ENCODE data around the gene VSIG2.

The VSIG2 gene

DNA sequence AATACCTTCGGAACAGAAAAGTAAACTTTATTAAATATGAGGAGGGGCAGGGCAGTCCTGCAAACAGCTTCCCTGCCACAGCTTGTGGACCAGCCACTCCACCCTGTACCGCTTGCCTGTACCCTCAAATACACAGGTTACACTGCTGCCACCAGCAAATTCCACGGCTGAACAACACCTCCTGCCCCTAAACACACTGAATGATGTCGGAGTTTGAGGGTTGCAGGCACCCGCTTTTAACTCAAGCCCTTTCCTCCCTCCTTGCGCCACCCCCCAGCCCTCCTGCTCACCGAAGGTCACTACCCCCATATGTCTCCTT is 4.0 kb downstream of the VSIG2 start:
- DNase-seq, result no peak

DNA sequence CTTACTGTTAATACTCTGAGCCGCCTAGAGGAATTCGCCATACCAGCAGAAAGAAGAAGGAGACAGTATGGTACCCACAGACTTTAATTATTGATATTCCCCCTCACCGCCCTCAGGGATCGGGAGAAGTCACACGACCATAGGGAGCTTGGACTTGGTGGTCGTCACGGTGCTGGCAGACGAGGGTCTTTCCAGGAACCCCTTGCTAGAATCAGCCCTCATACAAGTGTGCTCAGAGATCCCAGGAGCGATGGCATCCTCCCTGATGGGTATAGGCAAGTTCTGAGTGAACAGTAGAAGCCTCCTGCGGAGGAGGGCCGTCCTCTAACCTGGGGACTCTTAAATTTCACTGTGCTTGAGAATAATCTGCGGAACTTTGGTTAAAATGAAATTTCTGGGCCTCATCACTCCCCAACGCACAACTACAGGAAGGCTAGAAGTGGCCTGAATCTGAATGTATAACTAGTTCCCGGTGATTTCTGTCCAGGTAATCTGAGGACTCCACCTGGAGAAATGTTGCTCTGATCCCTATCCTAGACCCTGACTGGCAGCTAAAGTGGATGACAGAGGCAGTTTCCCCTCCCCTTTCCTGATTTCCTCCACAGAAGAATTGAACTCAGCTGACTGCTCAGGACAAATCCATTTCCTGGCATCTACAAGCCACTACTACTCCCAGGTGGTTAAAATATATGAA is 4.5 kb downstream of the VSIG2 start:
- DNase-seq, result no peak

DNA sequence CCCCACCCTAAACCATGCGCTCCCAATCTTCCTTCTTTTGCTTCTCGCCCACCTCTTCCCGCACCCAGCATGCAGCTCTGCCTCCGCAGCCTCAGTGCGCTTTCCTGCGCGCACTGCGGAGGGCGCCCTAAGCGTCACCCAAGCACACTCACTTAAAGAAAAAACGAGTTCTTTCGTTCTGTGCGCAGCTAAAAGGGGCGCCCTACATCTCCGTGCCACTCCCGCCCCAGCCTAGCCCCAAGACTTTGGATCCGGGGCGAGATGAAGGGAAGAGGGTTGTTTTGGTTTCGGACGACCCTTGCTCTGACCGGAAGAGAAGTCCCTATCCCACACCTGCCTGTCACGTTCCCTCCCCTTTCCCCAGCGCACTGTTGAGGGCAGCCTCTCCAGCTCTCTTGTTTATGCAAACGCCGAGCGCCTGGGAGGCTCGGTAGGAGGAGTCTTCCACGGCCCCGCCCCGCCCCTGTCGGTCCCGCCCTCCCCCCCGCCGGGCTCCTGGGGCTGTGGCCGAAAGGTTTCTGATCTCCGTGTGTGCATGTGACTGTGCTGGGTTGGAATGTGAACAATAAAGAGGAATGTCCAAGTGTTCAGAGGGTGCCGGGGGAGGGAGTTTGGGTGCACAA is 5.3 kb downstream of the VSIG2 start:
- no peak for DNase-seq

DNA sequence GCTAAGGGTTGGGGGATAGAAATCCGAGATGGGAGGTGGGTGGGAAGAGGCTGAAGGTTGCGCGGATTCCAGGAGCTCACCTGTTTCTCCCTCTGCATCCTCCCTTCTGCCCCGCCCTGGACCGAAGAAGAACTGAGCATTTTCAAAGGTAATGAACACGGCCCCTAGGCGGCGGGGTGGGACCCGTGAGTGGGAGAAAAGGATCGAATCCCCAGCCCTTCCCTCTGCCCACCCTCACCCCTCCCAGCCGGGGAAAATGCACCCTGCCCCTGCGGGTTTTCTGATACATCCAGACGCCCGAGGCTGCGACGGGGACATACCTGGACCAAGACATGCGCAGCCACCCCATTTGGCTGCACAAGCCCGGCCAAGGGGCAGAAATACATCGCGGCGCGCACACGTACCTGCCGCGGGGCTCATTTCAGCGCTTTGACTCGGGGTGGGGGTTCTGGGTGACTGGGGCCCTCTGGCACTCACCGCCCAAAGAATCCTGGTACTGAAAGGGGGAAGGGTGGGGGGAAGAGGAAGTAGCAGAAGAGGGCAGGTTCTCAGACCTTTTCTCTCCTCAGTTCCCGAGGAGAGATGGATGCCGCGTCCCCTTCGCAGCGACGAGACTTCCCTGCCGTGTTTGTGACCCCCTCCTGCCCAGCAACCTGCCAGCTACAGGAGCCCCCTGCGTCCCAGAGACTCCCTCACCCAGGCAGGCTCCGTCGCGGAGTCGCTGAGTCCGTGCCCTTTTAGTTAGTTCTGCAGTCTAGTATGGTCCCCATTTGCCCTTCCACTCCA is 6.0 kb downstream of the VSIG2 start:
- DNase-seq, result no peak

DNA sequence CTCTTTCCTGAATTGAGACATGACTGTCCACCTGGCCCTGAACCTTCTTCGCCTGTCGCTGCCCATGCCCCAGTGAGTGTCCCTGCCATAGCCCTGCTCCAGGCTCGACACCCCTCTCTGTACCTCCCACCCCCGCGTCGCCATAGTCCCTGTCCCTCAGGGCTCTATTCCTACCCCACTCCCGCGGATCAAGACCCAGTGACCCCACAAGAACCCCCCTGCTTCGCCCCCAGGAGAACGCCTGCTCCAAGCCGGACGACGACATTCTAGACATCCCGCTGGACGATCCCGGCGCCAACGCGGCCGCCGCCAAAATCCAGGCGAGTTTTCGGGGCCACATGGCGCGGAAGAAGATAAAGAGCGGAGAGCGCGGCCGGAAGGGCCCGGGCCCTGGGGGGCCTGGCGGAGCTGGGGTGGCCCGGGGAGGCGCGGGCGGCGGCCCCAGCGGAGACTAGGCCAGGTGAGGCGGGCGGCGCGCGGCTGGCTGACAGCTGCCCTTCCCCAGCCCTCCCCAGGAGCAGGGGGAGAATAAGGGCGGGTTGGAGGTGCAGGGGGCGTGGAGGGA is 6.7 kb downstream of the VSIG2 start:
- no peak for DNase-seq

DNA sequence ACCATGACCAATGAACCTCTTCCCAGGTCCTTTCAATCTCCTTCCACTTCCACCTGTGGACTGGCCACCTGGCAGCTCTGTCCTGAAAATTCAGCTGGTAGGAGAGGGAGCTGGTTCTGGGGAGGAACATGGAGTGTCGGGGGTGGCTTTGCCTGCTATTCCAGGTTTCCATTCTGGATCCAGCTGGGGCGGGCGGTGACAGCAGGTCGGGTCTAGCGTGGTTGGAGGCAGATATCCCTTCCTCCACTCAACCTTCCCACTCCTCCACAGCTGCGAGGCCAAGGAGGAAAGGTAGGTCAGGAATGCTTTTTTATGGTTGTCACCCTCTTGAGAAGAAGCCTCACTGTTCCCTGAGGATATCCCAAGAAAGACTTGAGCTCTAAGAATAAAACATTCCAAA is 9.0 kb downstream of the VSIG2 start:
- DNase-seq, result no peak

DNA sequence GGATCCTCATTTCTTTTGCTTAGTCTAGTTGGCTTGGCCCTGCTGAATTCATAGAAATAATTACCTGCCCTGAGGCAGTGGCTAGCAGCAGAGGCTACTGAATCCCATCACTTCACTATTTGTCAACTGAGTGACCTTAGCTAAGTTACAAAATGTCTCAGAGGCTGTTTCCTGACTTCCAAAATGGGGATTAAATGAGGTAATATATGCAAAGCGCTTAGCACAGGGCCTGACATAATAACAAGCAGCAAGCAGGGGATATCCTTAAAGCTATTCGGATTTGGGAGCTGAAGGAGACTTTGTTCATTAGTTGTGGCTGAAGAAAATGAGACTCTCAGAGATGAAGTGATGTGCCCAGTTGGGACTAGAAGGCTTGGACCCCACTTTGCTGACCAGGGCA is 9.5 kb downstream of the VSIG2 start:
- DNase-seq, result no peak

DNA sequence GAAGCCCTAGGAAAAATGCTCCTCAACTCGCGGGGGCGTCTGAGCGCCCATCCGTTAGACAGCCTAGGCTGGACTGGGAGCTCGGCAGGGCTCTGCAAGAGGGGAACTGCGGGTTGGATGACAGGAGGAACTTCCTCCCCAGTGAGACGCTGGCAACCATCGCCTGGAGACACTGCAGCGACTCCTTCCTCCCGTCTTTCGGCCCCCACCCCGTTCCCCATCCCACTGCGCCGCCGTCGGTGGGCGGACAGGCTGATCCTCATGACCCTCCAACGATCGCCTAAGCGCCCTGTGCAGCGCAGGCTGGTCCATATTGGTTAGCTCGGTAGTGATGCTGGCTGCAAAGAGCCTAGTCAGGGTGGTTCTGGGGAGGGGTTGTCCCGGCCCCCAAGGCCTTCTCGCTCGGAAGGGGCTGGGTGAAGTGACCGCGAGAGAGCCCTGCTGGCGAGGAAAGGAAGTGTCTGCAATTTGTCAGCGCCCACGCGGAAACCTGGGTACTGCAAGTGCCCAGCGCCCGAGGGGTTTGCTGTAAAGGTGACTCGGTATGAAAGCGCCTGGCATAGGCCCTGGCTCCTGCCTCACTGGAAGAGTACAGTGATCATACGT is 11.7 kb downstream of the VSIG2 start:
- no peak for DNase-seq

DNA sequence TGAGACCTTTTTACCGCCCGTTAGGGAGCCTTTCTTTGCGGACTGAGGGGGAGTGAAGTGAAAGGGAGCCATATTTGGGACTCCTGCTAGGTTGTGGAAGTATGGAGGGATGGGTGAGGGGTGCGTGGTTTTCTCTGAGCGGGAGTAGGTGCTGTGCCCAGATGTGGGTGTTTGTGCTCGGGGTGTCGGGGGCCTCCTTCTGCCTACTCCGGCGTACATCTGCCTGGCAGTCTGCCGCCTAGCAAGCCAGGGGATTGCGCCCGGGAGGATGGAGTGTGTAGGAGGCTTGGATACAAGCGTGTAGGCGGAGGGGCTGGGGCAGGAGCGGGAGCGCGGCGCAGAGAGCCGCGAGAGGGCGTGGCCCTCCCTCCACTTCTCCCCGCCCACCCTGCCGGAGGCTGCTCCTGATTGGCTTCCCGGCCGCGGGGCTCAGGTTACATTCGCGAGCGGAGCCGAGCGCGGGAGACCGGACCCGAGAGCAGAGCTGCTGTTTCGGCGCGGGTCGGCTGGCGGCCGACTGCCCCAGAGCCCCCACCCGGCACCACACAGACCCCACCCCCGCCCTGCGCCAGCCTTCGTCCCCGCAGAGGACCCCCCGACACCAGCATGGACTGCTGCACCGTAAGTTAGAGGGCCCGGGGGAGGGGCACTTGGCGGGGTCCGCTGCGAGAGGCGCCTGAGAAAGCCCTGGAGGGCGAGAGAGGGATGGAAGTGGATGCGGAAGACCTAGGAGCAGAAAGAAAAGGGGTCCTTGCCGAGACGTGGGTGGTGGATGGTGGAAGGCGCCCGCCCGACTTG is 12.4 kb downstream of the VSIG2 start, which contains the start of gene NRGN:
TSS of gene NRGN (plus strand) at position 464 of the 798 bp plus-strand sequence. CDS start at position 607, 143 bp downstream.
- peak; percentile 72 for DNase-seq

DNA sequence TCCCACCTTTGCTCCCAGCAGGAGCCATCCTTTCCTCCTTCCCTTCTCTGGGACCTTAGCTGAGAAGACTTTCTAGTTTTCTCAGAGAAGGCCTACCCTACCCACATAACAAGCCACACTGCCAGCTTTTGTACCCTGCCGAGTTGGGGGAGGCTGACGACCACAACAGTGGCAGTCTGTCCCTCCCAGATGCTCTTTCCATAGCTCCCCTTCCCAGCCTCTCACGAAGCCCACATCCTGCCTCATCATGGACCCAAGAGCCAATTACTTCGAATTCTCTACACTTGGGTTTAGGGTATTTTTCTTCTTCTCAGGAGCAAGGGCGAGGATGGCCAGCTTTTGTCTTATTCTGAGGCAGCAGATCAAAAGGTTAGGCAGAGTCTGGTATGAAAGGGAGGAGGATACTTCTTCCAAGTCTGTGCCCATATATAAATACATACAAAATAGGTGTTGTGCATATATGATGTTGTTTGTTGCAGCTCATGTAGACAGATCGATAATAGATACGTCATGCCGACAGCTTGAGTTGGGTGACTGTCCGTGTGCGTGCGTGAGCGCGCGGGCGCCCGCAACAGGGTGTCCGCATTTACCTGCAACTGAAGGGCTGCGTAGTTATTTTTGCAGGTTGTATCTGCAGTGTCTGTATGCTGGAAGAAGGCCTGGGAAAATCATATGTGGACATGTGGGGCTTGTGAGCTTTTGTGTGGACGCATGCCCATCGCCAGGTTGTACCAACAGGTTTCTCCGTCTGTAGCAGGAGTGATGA is 13.2 kb downstream of the VSIG2 start:
- no peak for DNase-seq

DNA sequence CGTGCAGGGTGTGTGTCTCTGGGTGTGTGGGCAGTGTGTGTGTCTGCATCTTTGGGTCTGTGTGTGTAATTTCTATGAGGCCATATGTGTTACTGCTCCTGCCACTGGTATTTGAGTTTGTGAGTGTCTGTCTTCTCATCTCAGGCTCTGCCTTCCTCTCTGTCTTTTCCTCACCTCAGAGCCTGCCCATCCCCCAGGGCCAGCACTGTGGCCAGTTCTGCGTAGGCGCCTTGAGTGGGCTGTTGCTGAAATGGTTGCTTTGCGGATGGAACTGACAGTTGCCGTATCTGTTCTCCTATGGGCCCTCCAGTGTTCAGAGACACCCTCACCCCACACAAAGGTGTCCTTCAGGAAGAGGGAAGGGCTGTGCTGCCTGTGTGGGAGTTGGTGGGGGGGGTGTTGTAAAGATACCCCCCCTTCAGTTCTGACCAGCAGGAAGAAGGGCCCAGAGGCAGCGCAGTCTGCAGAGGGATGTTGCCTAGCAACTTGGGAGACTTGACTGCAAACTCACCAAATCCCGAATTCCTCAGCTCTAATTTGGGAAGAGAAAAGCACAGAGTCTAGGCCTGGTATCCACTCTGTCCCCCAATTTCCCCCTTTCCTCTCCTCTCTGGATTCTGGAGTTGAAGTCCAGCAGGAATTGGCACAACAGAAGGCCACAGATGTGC is 14.3 kb downstream of the VSIG2 start:
- DNase-seq, result no peak

DNA sequence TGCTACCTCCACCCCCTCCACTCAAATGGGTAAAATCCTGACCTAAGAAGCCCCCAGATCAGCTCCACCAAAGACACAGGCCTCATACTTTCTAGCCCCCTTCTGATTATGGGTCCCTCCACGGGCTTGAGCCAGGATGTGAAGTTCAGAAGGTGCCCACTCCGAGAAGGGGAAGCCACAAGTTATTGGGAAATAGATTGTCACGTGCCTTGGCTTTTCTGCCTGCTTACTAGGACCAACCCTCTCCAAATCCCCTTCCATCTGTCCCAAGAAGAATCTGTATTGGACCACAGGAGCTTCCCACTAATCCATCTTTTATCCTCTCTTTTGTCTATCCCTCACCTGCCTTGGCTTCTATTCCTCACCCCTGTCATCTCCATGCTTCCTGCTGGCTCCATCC is 15.3 kb downstream of the VSIG2 start:
- DNase-seq, result no peak

DNA sequence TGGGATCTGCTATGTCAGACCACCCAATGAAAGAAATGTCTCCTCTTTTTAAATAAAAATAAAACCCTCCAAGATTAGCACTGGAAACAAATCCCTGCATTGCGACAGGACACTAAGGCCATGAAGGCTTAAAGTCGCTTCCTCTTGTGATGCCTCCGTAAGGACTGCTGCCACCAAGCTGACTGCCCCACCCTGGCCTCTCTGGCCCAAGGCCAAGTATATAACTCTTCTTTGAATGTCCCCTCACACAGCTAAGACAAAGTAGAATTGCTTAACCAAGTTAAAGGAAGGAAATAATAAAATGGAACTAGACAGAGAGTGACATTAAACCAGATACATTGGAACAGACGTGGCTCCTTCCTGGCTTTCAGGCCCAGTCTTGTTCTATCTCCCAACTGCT is 19.8 kb downstream of the VSIG2 start:
- no peak for DNase-seq

DNA sequence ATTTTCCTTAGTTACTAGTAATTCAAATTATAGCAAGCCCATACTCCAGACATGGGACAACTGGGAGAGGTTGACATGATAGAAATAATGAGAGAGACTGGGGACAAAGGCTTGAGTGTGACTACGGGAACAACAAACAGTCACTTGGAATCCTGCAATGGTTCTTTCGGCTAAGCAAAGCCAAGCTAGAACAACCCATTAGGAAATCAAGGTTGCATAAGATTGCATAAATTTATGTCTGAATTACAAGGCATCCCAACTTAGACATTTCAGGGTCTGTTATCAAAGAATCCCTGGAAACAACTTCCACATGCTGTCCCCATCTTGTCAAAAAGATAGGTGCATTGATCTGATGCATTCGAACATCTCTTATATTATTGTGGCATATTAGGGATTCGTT is 22.5 kb downstream of the VSIG2 start:
- DNase-seq, result no peak

DNA sequence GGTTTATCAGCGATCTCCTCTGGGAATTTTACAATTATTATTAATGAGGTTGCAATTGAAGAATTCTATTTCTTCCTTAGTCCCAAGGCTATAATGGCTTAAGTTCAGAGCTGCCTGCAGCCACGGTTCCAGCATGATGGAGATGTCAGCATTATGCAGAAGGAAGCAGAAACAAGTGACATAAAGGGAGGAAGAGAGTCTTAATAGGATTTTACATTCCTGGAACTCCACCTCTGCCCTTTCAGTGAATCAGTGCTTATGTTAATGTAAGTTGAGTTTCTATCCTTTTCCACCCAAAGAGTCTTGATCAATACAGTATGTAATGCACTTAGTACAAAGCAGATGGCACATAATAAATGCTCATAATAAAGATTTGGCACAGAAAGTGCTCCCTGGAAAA is 23.9 kb downstream of the VSIG2 start:
- DNase-seq, result no peak

DNA sequence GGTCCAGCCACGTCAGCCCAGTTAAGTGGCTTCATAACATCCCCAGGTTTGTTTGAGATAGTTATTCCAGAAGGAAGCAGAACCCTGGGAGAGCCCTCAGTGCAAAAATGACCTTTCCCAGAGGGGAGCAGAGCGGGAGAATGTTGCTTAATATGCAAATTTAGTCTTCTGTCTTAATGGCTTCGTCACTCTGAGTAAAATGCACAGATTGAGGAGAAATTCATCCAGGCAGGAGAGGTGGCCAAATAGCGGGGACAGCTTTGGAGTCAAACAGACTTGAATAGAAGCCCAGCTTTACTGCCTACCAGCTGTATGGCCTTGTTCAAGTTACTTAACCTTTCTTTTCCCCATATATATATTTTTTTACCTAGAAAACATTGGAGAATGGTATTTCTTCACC is 24.6 kb downstream of the VSIG2 start:
- no peak for DNase-seq

DNA sequence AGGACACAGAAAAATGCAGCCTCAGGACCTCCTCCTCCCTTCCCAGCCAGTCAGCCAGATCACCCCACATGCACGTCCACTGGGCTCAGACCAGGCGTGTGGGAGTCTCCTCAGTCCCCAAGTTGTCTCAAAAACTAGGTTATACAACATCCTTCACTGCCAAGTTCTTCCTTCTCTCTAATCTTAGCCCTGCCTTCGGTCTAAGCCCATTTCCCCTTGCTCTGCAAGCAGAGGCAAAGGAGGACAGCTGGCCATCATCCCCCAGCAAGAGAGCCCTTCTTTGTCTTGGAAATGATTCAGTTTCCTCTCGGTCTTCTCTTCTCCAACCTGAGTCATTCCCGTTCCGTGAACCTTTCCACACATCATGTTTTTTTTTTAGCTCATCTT is 26.3 kb downstream of the VSIG2 start:
- DNase-seq, result no peak

DNA sequence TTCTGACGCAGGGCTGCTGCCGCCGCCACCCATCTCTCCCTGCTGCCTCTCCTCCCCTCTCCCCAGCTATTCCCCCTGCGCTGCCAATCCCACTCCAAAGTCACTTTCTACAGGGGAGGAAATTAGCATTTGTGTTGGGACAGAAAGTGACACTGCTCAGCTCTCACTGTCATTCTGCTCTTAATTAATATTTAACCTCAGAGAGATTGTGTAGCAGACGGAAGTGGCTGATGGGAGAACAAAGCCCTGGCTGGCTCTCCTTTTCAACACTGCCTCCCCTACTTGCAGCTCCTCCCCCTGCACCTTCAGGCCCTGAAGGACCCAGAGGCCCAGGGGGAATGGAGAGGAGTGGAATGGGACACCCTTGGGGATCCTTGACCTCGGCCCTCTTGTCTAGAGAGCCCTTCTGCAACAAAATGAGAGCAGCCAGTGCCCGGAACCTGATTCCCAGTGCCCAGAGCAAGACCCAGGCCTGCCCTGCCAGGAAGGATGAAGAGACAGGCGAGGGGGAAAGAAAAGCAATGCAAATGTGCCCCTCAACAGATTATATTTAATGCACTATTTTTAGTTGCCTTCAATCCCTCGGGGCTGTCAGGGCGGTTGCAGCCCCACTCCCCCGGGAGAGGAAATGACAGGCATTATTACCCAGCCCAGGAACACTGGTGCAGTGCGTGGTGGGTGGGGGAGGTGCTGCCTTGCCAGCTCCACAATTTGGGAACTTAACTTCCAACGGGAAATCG is 26.9 kb downstream of the VSIG2 start:
- no peak for DNase-seq

DNA sequence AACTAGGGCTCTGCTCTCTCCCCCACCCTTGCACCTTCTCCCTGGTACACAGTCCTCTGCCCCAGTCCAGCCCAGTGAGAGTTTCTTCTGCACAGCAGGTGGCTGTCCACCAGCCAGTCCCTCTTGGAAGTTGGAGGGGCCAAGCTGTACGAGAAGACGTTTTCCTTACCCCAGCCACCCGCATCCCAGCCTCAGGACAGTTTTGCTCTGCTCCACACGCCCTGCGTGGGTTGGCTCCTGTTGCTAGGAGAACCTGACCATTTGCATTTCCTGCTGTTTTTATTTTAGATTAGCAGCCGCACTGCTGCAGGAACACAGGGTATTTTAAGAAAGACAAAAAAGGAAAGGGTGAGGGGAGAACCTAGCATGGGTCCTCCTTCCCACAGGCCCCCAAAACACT is 29.9 kb downstream of the VSIG2 start:
- no peak for DNase-seq

DNA sequence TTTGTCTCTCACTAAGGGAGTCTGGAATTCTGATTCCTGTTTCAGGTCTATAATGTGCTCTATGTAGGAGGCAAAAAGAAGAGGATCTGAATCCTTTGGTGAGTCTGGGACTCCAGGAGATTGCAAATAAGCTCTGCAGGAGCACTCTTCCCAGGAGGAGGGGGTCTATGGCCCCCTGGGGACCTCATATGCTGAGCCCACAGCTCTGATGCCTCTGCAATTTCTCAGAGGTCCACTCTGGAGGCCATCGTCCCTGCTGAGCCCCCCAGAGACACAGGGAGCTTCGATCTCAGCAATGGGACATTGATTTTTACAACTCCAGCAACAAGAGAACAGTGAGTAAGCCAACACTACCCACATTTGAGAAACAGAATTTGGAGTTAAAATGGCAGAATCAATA is 32.5 kb downstream of the VSIG2 start:
- DNase-seq, result no peak

DNA sequence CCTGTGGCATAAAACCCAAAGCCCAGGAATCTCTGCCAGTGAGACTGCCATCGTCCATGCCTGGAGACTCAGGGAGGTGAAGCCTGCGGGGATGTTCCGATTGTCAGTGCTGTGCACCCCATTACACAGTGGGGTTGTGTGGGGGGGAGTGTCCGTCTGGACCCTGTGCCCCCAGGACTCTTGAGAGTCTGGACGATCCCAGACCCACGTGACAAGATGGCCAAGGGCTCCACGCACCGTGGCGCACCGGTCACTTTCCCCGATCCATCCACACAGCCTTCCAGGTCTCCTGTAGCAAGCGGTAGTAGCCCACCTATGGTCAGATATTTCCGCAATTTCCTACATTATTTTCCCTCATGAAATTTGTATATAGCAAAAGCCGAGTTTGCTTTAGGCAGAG is 33.3 kb downstream of the VSIG2 start:
- no peak for DNase-seq
